Type B pancreatic cell (in vitro differentiated cells): ENCODE measurements around the gene PPARGC1A. TPM values are rescaled to one million over a fixed set of nuclear protein-coding genes. Genes with fewer than 3 reads are reported as not detected.

ENCODE experiments used
- DNase-seq: peaks from one replicate; pipeline ENCODE4 v3.0.0; 2021; ENCODE audit warnings: mixed read lengths; ENCODE audit not compliant: unreplicated experiment; ENCODE audit errors: extremely low spot score
- H3K27ac Mint-ChIP-seq: 2 replicates; pipeline ENCODE4 v1.8.0; 2021; ENCODE audit warnings: mild to moderate bottlenecking, mixed read lengths
- H3K27me3 Mint-ChIP-seq: 2 replicates; pipeline ENCODE4 v1.8.0; 2021; ENCODE audit warnings: mixed read lengths
- H3K36me3 Mint-ChIP-seq: 2 replicates; pipeline ENCODE4 v1.8.0; 2021; ENCODE audit warnings: mixed read lengths
- H3K4me1 Mint-ChIP-seq: one replicate; pipeline ENCODE4 v1.8.0; 2021; ENCODE audit warnings: mixed read lengths; ENCODE audit not compliant: unreplicated experiment
- H3K4me3 Mint-ChIP-seq: 2 replicates; pipeline ENCODE4 v1.8.0; 2021; ENCODE audit warnings: mild to moderate bottlenecking, mixed read lengths
- H3K9me3 Mint-ChIP-seq: 2 replicates; pipeline ENCODE4 v1.8.0; 2021; ENCODE audit warnings: mixed read lengths
- CTCF ChIP-seq: fragments of 200-600 bp; sonication (generic); conservative IDR thresholded peaks from 2 replicates; pipeline ENCODE4 v1.5.0; 2021; ENCODE audit warnings: antibody characterized with exemption, mild to moderate bottlenecking
- total RNA-seq: library from RNA; stranded (reverse); gene quantifications from 2 replicates; pipeline ENCODE4 v1.2.1, GENCODE V29; 2021; ENCODE audit warnings: low replicate concordance

The PPARGC1A gene
- total RNA-seq, 1 donor from 2014 or later = 39.4 TPM

- Mint-ChIP-seq H3K27ac (peak overlapping the region; percentile 94), H3K4me3 (peak overlapping the region; percentile 99), H3K9me3 (no peaks in the 10 kb centered on the region), H3K4me1 (peaks cover 42% of the 10 kb centered on the region), H3K27me3 (no peaks in the 10 kb centered on the region), H3K36me3 (no peaks in the 10 kb centered on the region)
- TF ChIP-seq CTCF = no peak
- DNase-seq = no peak
Observed at GRCh38 chr4:23890369-23891063, 669 bp upstream of the PPARGC1A start.

- no peak for TF ChIP-seq CTCF
- DNase-seq = no peak
- H3K9me3 Mint-ChIP-seq = no peaks in the 10 kb centered on the region
- H3K27me3 Mint-ChIP-seq = no peaks in the 10 kb centered on the region
- H3K4me1 Mint-ChIP-seq = peaks cover 42% of the 10 kb centered on the region
- peak overlapping the region; percentile 94 for H3K27ac Mint-ChIP-seq
- peak overlapping the region; percentile 99 for H3K4me3 Mint-ChIP-seq
- peaks cover 3% of the 10 kb centered on the region for H3K36me3 Mint-ChIP-seq
Observed at GRCh38 chr4:23889391-23889790, 456 bp downstream of the PPARGC1A start.

GRCh38 chr4:23888421-23889319 is 1.2 kb downstream of the PPARGC1A start:
- H3K27ac Mint-ChIP-seq = peak overlapping the region; percentile 94
- H3K27me3 Mint-ChIP-seq = no peaks in the 10 kb centered on the region
- peak overlapping the region; percentile 99 for H3K4me3 Mint-ChIP-seq
- H3K36me3 Mint-ChIP-seq = peaks cover 3% of the 10 kb centered on the region
- H3K9me3 Mint-ChIP-seq = no peaks in the 10 kb centered on the region
- TF ChIP-seq CTCF = no peak
- DNase-seq = no peak
- H3K4me1 Mint-ChIP-seq = peaks cover 42% of the 10 kb centered on the region

- peak overlapping the region; percentile 99 for H3K4me3 Mint-ChIP-seq
- peak overlapping the region; percentile 94 for H3K27ac Mint-ChIP-seq
Observed at GRCh38 chr4:23887989-23888388, 1.9 kb downstream of the PPARGC1A start.

GRCh38 chr4:23887173-23887572 is 2.7 kb downstream of the PPARGC1A start:
- peaks cover 33% of the 10 kb centered on the region for H3K4me1 Mint-ChIP-seq
- no peak for DNase-seq
- no peaks in the 10 kb centered on the region for H3K9me3 Mint-ChIP-seq
- H3K36me3 Mint-ChIP-seq = peaks cover 7% of the 10 kb centered on the region
- TF ChIP-seq CTCF = no peak
- H3K4me3 Mint-ChIP-seq = peak overlapping the region; percentile 99
- H3K27ac Mint-ChIP-seq = no peak overlapping the region
- H3K27me3 Mint-ChIP-seq = no peaks in the 10 kb centered on the region

More at GRCh38 chr4:23887989-23888388, 1.9 kb downstream of the PPARGC1A start:
- Mint-ChIP-seq H3K36me3 (peaks cover 6% of the 10 kb centered on the region), H3K4me1 (peaks cover 40% of the 10 kb centered on the region), H3K9me3 (no peaks in the 10 kb centered on the region), H3K27me3 (no peaks in the 10 kb centered on the region)
- no peak for DNase-seq
- no peak for TF ChIP-seq CTCF
